WTC11 (cell line): ENCODE measurements around the gene VWA5B1. TPM values are rescaled to one million over a fixed set of nuclear protein-coding genes. Genes with fewer than 3 reads are reported as not detected.

ENCODE experiments used
- ATAC-seq: fragments of 200-7000 bp; cut with Tn5 transposase; 2 replicates; pipeline ENCODE4 v1.10.0; 2021; ENCODE audit warnings: mild to moderate bottlenecking, moderate library complexity
- CTCF ChIA-PET: fragments of 300-600 bp; sonication (Branson Sonifier 250); formaldehyde crosslinking; loops from one replicate; lab custom pipeline; 2021; ENCODE audit warnings: antibody characterized with exemption; lab: Charles Lee
- POLR2A ChIA-PET: fragments of 350-600 bp; sonication (Branson Sonifier 250); formaldehyde crosslinking; loops from one replicate; lab custom pipeline; 2021; ENCODE audit warnings: antibody characterized with exemption; lab: Charles Lee
- DNase-seq: peaks from one replicate; pipeline ENCODE4 v3.0.0; 2021; ENCODE audit warnings: low spot score
- H3K27ac Mint-ChIP-seq: 2 replicates; pipeline ENCODE4 v1.8.0; 2021; ENCODE audit warnings: mixed read lengths
- H3K27me3 Mint-ChIP-seq: 2 replicates; pipeline ENCODE4 v1.8.0; 2021; ENCODE audit warnings: low read depth, mild to moderate bottlenecking, moderate library complexity, mixed read lengths
- H3K36me3 Mint-ChIP-seq: 2 replicates; pipeline ENCODE4 v1.8.0; 2021; ENCODE audit warnings: mixed read lengths
- H3K4me1 Mint-ChIP-seq: 2 replicates; pipeline ENCODE4 v1.8.0; 2022; ENCODE audit warnings: mixed read lengths
- H3K4me3 Mint-ChIP-seq: 2 replicates; pipeline ENCODE4 v1.8.0; 2021; ENCODE audit warnings: mild to moderate bottlenecking, moderate library complexity, mixed read lengths
- H3K9me3 Mint-ChIP-seq: 2 replicates; pipeline ENCODE4 v1.8.0; 2021; ENCODE audit warnings: mixed read lengths
- CDX4 ChIP-seq: fragments of 250-450 bp; sonication (Bioruptor Pico); IDR thresholded peaks from 2 replicates; pipeline ENCODE4 v1.9.0; 2021; ENCODE audit warnings: moderate library complexity, mild to moderate bottlenecking, inconsistent platforms, borderline replicate concordance
- CREM ChIP-seq: sonication (generic); formaldehyde crosslinking; IDR thresholded peaks from 2 replicates; pipeline ENCODE4 v1.8.1; 2022; ENCODE audit warnings: mild to moderate bottlenecking, missing genetic modification reagents, moderate library complexity
- E2F1 ChIP-seq: sonication (generic); formaldehyde crosslinking; IDR thresholded peaks from 2 replicates; pipeline ENCODE4 v1.8.0; 2022; ENCODE audit warnings: mild to moderate bottlenecking, missing genetic modification reagents
- E2F5 ChIP-seq: sonication (generic); formaldehyde crosslinking; IDR thresholded peaks from 2 replicates; pipeline ENCODE4 v1.8.1; 2022; ENCODE audit warnings: mild to moderate bottlenecking, moderate library complexity, missing genetic modification reagents
- ELF4 ChIP-seq: sonication (generic); formaldehyde crosslinking; IDR thresholded peaks from 2 replicates; pipeline ENCODE4 v1.8.1; 2022; ENCODE audit warnings: low read depth, mild to moderate bottlenecking, moderate library complexity, missing genetic modification reagents
- EMX1 ChIP-seq: fragments of 250-450 bp; sonication (Bioruptor Pico); IDR thresholded peaks from 2 replicates; pipeline ENCODE4 v1.8.0; 2021; ENCODE audit warnings: mild to moderate bottlenecking
- ESRRA ChIP-seq: sonication (generic); formaldehyde crosslinking; IDR thresholded peaks from 2 replicates; pipeline ENCODE4 v1.8.1; 2022; ENCODE audit warnings: mild to moderate bottlenecking, missing genetic modification reagents, borderline replicate concordance
- FOXP1 ChIP-seq: sonication (generic); formaldehyde crosslinking; IDR thresholded peaks from 2 replicates; pipeline ENCODE4 v1.8.0; 2022; ENCODE audit warnings: missing genetic modification reagents, mild to moderate bottlenecking, moderate library complexity, borderline replicate concordance
- IRF1 ChIP-seq: sonication (generic); formaldehyde crosslinking; IDR thresholded peaks from 2 replicates; pipeline ENCODE4 v1.8.0; 2023; ENCODE audit warnings: missing genetic modification reagents
- MLX ChIP-seq: sonication (generic); formaldehyde crosslinking; IDR thresholded peaks from 2 replicates; pipeline ENCODE4 v1.8.1; 2023; ENCODE audit warnings: mild to moderate bottlenecking, missing genetic modification reagents, moderate library complexity
- MXD4 ChIP-seq: fragments of 250-450 bp; sonication (Bioruptor Pico); IDR thresholded peaks from 2 replicates; pipeline ENCODE4 v1.8.0; 2021; ENCODE audit warnings: mild to moderate bottlenecking, moderate library complexity, borderline replicate concordance
- MYBL2 ChIP-seq: sonication (generic); formaldehyde crosslinking; IDR thresholded peaks from 2 replicates; pipeline ENCODE4 v1.8.1; 2023; ENCODE audit warnings: mild to moderate bottlenecking, moderate library complexity, missing genetic modification reagents
- ZBTB43 ChIP-seq: sonication (generic); formaldehyde crosslinking; IDR thresholded peaks from 2 replicates; pipeline ENCODE4 v1.8.1; 2023; ENCODE audit warnings: mild to moderate bottlenecking, missing genetic modification reagents
- ZMAT4 ChIP-seq: fragments of 250-450 bp; sonication (Bioruptor Pico); IDR thresholded peaks from 2 replicates; pipeline ENCODE4 v1.9.0; 2021; ENCODE audit warnings: mild to moderate bottlenecking
- ZNF138 ChIP-seq: sonication (generic); formaldehyde crosslinking; conservative IDR thresholded peaks from 2 replicates; pipeline ENCODE4 v1.8.1; 2022; ENCODE audit warnings: mild to moderate bottlenecking, moderate library complexity, missing genetic modification reagents
- ZNF416 ChIP-seq: fragments of 250-450 bp; sonication (Bioruptor Pico); IDR thresholded peaks from 2 replicates; pipeline ENCODE4 v1.9.0; 2021; ENCODE audit warnings: mild to moderate bottlenecking, inconsistent platforms
- ZNF532 ChIP-seq: fragments of 250-450 bp; sonication (Bioruptor Pico); IDR thresholded peaks from 2 replicates; pipeline ENCODE4 v1.9.0; 2021; ENCODE audit warnings: mild to moderate bottlenecking, borderline replicate concordance
- ZNF671 ChIP-seq: fragments of 250-450 bp; sonication (Bioruptor Pico); IDR thresholded peaks from 2 replicates; pipeline ENCODE4 v1.8.0; 2021; ENCODE audit warnings: mild to moderate bottlenecking
- total RNA-seq: library from RNA; stranded (reverse); gene quantifications from 3 replicates; pipeline ENCODE4 v1.2.3, GENCODE V29; 2021

VWA5B1 gene
- total RNA-seq, 1 experiment from 2014 or later = 1.5 TPM

- TF ChIP-seq ELF4 (CRISPR knock-in tag) = no peak
- no peak for TF ChIP-seq ZNF416
- no peak for TF ChIP-seq ZNF138 (CRISPR knock-in tag)
- no peak for TF ChIP-seq ZMAT4
- TF ChIP-seq ZNF671 (CRISPR knock-in tag) = no peak
- TF ChIP-seq CDX4 (CRISPR knock-in tag) = no peak
- TF ChIP-seq CREM (CRISPR knock-in tag) = no peak
- no peak for TF ChIP-seq EMX1 (CRISPR knock-in tag)
- no peak for TF ChIP-seq E2F1 (CRISPR knock-in tag)
- no peak for TF ChIP-seq E2F5 (CRISPR knock-in tag)
- no peak for TF ChIP-seq IRF1 (CRISPR knock-in tag)
- no peak for TF ChIP-seq FOXP1 (CRISPR knock-in tag)
- no peak for TF ChIP-seq MYBL2 (CRISPR knock-in tag)
- TF ChIP-seq ESRRA = no peak
- TF ChIP-seq ZBTB43 (CRISPR knock-in tag) = no peak
- no peak for TF ChIP-seq ZNF532
- no peak overlapping the region for H3K4me3 Mint-ChIP-seq
- ChIA-PET CTCF (no interaction called here), POLR2A (no interaction called here)
- no peak for ATAC-seq
- no peak for DNase-seq
- peaks cover 17% of the 10 kb centered on the region for H3K27me3 Mint-ChIP-seq
- H3K36me3 Mint-ChIP-seq = peaks cover 10% of the 10 kb centered on the region
- H3K4me1 Mint-ChIP-seq = peaks cover 35% of the 10 kb centered on the region
- peaks cover 15% of the 10 kb centered on the region for H3K9me3 Mint-ChIP-seq
- no peak overlapping the region for H3K27ac Mint-ChIP-seq
Measured at GRCh38 chr1:20281801-20282200, 8.9 kb upstream of the VWA5B1 start.

GRCh38 chr1:20282533-20282932 lies 8.1 kb upstream of the VWA5B1 start:
- H3K9me3 Mint-ChIP-seq = peaks cover 15% of the 10 kb centered on the region
- no peak for TF ChIP-seq MLX (CRISPR knock-in tag)
- TF ChIP-seq IRF1 (CRISPR knock-in tag) = no peak
- TF ChIP-seq MXD4 (CRISPR knock-in tag) = no peak
- TF ChIP-seq, all 79 proteins: peak for 0
- CTCF ChIA-PET = interaction anchor here (0.6 kb wide), 1 partner anchor 46 kb away, joined by 3 read pairs; no protein-coding TSS in a partner anchor
- Mint-ChIP-seq H3K4me1 (peaks cover 35% of the 10 kb centered on the region), H3K4me3 (no peak overlapping the region), H3K27me3 (peaks cover 12% of the 10 kb centered on the region), H3K36me3 (peaks cover 10% of the 10 kb centered on the region), H3K27ac (no peak overlapping the region)
- no peak for ATAC-seq
- POLR2A ChIA-PET = no interaction called here
- DNase-seq = no peak
